ENCODE measurements around the gene CLDND1. TPM values are rescaled to one million over a fixed set of nuclear protein-coding genes. Genes with fewer than 3 reads are reported as not detected.

CLDND1 gene
- total RNA-seq, 1 donor = 98.0 TPM

DNA sequence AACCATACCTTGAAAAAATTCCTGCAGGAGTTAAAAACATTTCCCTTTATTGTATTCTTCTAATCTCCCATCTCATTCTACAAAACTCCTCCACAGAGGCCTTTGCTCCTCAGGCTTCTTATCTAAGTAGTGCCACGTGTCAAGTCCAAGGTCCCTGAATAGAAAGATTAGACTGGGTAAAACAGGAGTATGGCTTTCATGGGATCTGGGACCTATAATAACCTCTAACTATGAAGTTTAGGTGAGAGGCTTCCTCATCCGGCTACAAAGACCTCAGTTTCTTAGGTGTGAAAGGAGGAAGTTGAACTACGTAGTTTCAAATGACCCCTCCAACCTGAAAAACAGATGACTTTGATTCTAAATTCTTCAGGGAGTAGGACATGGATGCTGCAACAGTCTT, 29.1 kb upstream of the CLDND1 start:
- TF ChIP-seq, protein P1, sequence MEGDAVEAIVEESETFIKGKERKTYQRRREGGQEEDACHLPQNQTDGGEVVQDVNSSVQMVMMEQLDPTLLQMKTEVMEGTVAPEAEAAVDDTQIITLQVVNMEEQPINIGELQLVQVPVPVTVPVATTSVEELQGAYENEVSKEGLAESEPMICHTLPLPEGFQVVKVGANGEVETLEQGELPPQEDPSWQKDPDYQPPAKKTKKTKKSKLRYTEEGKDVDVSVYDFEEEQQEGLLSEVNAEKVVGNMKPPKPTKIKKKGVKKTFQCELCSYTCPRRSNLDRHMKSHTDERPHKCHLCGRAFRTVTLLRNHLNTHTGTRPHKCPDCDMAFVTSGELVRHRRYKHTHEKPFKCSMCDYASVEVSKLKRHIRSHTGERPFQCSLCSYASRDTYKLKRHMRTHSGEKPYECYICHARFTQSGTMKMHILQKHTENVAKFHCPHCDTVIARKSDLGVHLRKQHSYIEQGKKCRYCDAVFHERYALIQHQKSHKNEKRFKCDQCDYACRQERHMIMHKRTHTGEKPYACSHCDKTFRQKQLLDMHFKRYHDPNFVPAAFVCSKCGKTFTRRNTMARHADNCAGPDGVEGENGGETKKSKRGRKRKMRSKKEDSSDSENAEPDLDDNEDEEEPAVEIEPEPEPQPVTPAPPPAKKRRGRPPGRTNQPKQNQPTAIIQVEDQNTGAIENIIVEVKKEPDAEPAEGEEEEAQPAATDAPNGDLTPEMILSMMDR (IDR thresholded peaks at IDR 0.05; ENCODE audit: insufficient read depth, low read depth, low read length) = no peak
- H3K4me3 ChIP-seq (ENCODE audit: low read depth, low read length) = no peak overlapping the region
- DNase-seq (ENCODE audit: low read depth) = no peak

DNA sequence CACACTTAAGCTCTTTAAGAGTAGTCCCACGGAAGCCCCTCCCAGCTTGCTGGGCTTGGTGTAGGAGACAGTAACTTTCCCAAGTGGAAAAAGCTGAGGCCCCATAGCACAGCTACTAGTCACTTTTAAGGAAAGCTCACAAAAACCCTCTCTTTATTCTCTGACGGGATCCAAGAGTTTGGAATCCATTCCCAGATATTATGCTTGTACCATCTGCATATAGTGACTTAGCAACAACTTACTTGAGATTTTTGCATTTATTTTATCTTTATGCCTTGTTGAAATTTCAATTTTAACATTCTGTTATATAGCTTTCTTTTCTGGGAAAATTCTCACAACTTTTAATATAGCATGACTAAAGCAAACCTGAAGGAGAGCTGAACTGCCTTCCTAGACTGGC, 28.5 kb upstream of the CLDND1 start:
- TF ChIP-seq, protein P1 (IDR thresholded peaks at IDR 0.05; ENCODE audit: insufficient read depth, low read depth, low read length) = no peak
- no peak overlapping the region for H3K4me3 ChIP-seq (ENCODE audit: low read depth, low read length)
- no peak for DNase-seq (ENCODE audit: low read depth)

DNA sequence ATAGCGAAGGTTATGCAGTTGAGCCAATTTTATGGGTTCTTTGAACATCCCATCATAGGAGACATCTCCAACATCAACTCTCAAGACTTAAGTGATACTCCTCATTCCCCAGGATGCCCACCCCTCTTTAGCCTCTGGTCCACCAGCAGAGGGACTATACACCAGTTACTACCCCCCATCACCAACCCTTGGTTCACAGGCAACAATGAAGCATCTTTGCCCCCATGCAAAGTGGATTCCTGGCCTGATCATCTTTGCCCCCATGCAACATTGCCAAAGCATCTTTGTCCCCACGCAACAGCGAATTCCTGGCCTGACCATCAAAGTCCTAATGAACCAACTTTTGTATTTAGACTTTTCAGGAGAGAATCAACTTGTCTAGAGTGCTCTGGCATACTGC, 28.1 kb upstream of the CLDND1 start:
- TF ChIP-seq, protein P1 (IDR thresholded peaks at IDR 0.05; ENCODE audit: insufficient read depth, low read depth, low read length) = no peak
- H3K4me3 ChIP-seq (ENCODE audit: low read depth, low read length) = no peak overlapping the region
- no peak for DNase-seq (ENCODE audit: low read depth)

DNA sequence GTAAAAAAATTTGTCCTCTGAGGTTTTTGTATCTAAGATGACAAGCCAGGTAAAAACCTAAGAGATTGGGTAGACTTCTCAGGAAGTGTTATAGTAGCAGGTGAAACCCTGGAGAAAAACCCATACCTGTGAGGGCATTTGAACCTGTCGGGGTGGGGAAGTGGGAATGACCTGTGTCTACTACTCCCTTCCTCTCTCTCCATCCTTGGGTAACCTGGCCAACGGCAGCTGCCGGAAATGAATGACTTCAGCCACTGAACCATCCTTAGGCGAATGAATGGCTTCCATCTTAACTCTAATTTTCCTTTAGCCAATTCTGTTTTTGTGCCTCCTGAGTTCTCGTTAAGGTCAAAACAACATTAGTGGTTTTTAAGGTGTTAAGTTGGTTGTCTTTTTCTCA, 25.8 kb upstream of the CLDND1 start:
- DNase-seq (ENCODE audit: low read depth) = no peak
- TF ChIP-seq, protein P1 (IDR thresholded peaks at IDR 0.05; ENCODE audit: insufficient read depth, low read depth, low read length) = no peak
- H3K4me3 ChIP-seq (ENCODE audit: low read depth, low read length) = no peak overlapping the region

DNA sequence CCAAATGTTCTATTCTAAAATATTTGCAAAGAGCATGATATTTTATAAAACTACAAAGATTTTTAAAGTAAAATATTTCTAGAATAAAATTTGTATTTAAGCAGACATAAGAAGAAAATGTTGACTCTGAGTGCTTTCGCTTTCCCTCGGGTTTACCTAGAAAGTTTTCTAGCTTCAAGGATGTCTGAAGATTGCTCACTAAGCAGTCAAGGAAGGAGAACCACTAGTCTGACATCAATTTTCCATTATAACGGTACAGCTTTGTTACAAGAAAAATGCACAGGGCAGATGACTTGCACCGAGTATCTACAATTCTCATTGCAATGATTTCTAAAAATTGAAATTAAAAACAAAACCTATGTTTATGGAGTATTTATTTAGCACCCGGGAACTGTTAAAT, 23.2 kb upstream of the CLDND1 start:
- DNase-seq (ENCODE audit: low read depth) = no peak
- H3K4me3 ChIP-seq (ENCODE audit: low read depth, low read length) = no peak overlapping the region
- TF ChIP-seq, protein P1 (IDR thresholded peaks at IDR 0.05; ENCODE audit: insufficient read depth, low read depth, low read length) = no peak

DNA sequence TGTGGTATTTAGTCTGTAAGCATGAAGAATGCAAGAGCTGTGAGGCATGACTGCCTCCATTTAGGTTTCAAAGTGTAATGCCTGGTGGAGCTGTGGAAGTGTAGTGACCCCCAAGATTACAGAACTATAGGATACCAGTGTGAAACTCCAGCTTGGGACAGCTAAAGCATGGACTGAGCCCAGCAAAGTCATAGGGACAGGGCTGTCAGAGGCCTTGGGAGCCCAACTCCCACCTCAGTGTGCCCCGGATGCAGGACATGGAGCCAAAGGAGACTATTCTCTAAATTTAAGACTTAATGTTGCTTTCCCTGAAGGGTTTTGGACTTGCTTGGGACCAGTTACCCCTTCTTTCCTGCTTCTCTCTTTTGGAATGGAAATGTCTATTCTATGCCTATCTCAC, 19.9 kb upstream of the CLDND1 start:
- H3K4me3 ChIP-seq (ENCODE audit: low read depth, low read length) = no peak overlapping the region
- TF ChIP-seq, protein P1 (IDR thresholded peaks at IDR 0.05; ENCODE audit: insufficient read depth, low read depth, low read length) = no peak
- no peak for DNase-seq (ENCODE audit: low read depth)

DNA sequence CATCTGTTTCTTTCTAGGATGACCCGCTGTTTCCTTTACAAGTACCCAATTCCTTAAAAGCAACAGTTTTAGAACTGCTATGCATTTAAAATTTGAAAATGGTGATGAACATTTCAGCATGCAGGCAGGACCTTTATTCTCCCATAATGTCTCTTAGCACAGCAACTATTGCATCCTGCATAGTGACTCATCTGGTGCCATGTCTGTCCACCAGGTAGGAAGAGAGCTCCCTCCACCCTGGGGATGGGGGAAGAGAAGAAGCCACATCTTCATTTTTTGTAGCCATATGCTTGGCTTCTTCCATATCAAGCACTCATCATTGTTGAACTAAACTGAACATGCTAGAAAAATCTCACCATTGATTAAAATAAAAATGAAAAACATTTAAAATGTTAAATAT, 19.0 kb upstream of the CLDND1 start:
- no peak overlapping the region for H3K4me3 ChIP-seq (ENCODE audit: low read depth, low read length)
- TF ChIP-seq, protein P1 (IDR thresholded peaks at IDR 0.05; ENCODE audit: insufficient read depth, low read depth, low read length) = no peak
- no peak for DNase-seq (ENCODE audit: low read depth)
